GM10266 (cell line): ENCODE results near the gene AK8.

Experiments
- DNase-seq: peaks from one replicate; pipeline ENCODE4 v3.0.0; 2012; ENCODE audit errors: extremely low spot score
- TF ChIP-seq, protein P1 (sequence below): IDR thresholded peaks from 2 replicates; pipeline ENCODE4 v1.5.1; 2012; ENCODE audit warnings: mild to moderate bottlenecking, low read depth; ENCODE audit not compliant: control insufficient read depth, insufficient read depth; ENCODE audit errors: missing control alignments

AK8 gene

DNA sequence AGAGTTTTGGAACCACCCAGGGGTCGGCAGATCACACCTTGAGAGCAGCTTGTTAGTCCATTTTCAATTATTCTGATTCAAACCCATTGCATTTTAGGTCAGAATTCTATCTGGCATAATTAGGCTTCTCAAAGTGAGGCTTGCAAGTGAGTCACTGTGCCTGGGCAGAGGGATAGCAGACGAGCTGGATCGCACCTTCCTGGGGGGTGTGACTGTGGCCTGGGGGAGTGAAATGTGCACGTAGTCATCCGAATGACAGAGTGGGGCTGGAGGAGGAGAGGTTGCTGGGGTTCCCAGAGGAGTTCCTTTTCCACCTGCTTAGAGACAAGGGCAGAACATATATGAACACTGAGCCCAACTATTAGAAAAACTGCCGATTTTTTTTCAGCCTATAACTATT is 32.3 kb upstream of the AK8 start:
- TF ChIP-seq, protein P1, sequence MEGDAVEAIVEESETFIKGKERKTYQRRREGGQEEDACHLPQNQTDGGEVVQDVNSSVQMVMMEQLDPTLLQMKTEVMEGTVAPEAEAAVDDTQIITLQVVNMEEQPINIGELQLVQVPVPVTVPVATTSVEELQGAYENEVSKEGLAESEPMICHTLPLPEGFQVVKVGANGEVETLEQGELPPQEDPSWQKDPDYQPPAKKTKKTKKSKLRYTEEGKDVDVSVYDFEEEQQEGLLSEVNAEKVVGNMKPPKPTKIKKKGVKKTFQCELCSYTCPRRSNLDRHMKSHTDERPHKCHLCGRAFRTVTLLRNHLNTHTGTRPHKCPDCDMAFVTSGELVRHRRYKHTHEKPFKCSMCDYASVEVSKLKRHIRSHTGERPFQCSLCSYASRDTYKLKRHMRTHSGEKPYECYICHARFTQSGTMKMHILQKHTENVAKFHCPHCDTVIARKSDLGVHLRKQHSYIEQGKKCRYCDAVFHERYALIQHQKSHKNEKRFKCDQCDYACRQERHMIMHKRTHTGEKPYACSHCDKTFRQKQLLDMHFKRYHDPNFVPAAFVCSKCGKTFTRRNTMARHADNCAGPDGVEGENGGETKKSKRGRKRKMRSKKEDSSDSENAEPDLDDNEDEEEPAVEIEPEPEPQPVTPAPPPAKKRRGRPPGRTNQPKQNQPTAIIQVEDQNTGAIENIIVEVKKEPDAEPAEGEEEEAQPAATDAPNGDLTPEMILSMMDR: no peak
- no peak for DNase-seq

DNA sequence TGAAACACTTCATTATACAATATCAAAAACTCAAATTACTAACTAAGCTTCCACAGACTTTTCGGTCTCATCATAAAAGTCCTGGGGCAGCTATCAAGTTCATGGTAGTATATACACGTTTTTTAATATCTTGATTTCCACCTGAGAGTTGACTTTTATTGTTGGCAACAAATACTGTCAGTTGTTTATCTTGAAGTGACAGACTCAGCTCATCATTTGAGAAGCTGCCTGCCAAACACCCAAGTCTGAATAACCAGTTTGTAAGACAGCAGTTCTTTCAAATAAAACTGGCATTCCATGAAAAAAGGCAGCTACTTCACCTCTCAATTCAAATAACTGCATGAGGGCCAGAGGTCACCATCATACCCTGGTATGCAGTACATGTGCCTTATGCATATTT is 31.2 kb upstream of the AK8 start:
- DNase-seq: no peak
- TF ChIP-seq, protein P1: no peak

DNA sequence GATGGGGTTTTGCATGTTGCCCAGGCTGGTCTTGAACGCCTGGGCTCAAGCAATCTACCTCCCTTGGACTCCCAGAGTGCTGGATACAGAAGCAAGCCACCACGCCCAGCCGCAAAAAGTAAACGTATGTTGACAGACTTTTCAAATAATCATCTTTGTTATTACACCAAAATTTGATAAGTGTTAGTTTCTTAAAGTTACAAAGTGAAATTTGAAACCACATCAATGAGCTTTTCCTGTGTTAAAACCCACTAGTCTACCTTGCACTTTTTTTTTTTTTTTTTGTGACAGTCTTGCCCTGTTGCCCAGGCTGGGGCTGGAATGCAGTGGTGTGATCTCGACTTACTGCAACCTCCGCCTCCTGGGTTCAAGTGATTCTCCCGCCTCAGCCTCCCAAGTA is 30.6 kb upstream of the AK8 start:
- DNase-seq: no peak
- TF ChIP-seq, protein P1: no peak

GRCh38 chr9:132905726-132906125 is 27.6 kb upstream of the AK8 start:
- no peak for DNase-seq
- TF ChIP-seq, protein P1: no peak

DNA sequence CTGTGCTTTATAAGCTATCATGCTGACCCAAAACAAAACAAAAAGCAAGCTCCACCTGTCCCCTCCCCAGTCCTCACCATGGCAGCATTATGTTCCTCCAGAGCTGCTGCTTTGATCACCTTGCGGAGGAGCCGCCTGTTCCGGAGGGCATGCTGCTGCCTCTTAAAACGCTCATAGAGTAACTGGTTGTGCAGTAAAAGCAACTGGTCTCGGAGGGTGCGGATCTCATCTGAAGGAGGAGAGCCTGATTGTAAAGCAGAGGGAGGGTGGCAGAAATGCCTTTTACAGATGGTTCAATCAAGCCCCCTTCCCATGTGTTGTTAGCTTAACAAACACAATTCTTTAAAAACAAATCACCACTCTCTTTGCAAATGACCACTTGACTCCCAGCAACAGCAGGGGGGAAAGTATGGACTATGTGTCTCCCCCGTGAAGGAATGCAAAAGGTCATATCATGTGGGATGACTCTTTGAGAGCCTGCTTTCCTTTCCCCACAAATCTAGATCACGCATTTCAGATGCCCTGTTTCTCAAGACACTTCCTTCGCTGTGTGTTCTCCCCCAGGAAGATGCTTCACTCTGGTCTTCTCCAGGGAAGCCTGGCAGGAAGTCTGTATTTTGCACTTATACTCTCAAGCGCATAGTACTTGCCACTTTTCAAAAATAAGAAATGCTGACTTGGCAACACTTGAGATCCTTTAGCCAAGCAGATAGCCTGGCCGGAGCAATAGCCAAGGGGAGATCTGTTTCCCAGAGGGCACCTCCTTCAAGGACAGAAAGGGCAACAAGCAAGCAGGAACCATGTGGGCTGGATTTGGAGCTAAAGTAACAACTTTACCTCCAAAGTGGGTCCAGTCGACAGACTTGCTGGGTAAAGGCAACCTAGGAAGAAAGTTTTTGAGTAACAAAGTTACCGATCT is 25.7 kb upstream of the AK8 start:
- TF ChIP-seq, protein P1: no peak
- DNase-seq: no peak

DNA sequence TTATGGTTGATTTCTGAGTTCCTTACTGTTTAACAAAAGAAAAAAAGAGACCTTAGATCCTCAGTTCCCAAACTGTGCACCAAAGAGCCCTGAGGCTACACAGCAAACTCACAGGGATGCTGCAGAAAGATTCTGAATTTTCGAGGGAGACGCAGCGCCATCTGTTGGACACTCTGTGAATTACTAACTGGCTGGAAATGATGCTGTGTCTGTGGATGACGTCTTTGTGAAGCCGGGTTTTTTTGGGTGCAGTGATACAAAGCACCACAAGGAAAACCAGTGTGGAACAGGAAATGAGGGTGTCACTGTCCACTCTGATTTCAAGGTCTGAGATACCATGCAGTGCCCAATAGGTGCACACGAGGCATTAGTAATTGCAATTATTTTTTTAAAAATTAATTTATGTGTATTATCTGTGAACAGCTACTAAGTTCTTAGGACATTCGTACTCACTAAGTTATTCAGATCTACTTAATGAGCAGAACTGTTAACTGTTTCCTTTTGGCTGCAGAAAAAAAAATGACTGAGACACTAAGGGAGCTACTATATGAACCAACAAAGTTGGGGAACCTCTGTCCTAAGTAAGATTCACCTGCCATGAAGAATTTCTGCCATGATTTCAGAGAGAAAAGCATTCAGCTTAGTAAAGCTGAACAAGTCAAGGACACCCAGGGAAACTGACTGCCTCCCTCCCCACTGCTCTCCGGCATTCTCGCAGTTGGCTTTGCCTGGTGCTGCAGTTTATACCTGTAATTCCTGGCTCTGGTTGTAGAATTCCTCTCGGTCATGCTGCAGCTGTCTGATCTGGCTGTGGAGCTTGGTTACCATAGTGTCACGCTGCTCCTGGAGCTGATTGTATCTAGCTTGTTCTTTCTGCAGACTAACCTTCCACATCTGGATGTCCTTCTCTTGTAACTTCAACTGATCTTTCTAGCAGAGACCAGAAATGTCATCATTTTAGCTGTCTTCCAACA is 24.1 kb upstream of the AK8 start:
- TF ChIP-seq, protein P1: peak; percentile 88
- DNase-seq: peak; percentile 78

GRCh38 chr9:132898051-132898450 is 20.0 kb upstream of the AK8 start:
- TF ChIP-seq, protein P1: no peak
- no peak for DNase-seq
